Activated T-cell treated with anti-CD3 and anti-CD28 coated beads, Interleukin-2, amount 50 U/mL, for 72 hours (primary cell): ENCODE data around the gene CPB2. TPM values are rescaled to one million over a fixed set of nuclear protein-coding genes. Genes with fewer than 3 reads are reported as not detected.
A peak's percentile ranks its signal among the peaks of the same experiment; 100 is the strongest.

Experiments used
- ATAC-seq, 2 donors: fragments of 150-1000 bp; cut with Tn5 transposase; replicated peaks in 1 of 2; 2 replicates each; pipeline ENCODE4 v1.10.0; 2021; ENCODE audit warnings: moderate library complexity in 2 of 2, mild to moderate bottlenecking in 1 of 2
- DNase-seq, 2 donors: peaks; one replicate each; pipeline ENCODE4 v3.0.0; 2021 to 2022; ENCODE audit warnings: mixed read lengths in 1 of 2
- H3K27ac Mint-ChIP-seq: one replicate; pipeline ENCODE4 v1.8.0; 2022; ENCODE audit warnings: mild to moderate bottlenecking, moderate library complexity, mixed read lengths
- H3K27me3 Mint-ChIP-seq: one replicate; pipeline ENCODE4 v1.8.0; 2022; ENCODE audit warnings: low read depth, mixed read lengths
- H3K36me3 Mint-ChIP-seq, 2 donors: one replicate each; pipeline ENCODE4 v1.8.0; 2022; ENCODE audit warnings: mixed read lengths in 2 of 2, mild to moderate bottlenecking in 1 of 2; ENCODE audit not compliant: insufficient read depth in 2 of 2
- H3K4me1 Mint-ChIP-seq: one replicate; pipeline ENCODE4 v1.8.0; 2022; ENCODE audit warnings: low read depth, mixed read lengths
- H3K4me3 Mint-ChIP-seq, 2 donors: one replicate each; pipeline ENCODE4 v1.8.0; 2022; ENCODE audit warnings: mild to moderate bottlenecking in 2 of 2, mixed read lengths in 2 of 2, moderate library complexity in 2 of 2
- H3K9me3 Mint-ChIP-seq, 2 donors: one replicate each; pipeline ENCODE4 v1.8.0; 2022; ENCODE audit warnings: mixed read lengths in 2 of 2
- total RNA-seq, 2 donors: library from RNA; stranded (reverse); gene quantifications; one replicate each; pipeline ENCODE4 v1.2.3, GENCODE V29; 2022

The CPB2 gene
- total RNA-seq, 2 donors from 2014 or later = not detected

DNA sequence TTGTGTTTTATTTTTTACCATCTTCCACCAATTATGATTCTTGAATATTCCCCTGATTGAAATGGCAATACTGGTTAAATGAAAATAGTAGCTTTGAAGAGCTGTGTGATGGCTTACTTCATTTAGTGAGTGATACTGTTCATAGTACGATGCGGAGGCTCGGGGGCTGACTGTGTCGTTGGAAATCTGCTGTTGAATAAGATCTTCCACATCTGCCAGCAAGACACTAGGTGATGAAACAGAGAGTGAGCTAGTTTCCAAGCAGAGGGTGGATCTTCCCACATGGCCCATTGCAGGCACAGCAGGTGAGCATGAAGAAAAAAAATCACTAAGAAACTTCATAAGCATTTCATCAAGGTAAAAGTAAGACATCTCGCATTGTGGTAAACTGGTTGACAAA is 22.5 kb downstream of the CPB2 start:
- ATAC-seq = no peak
- no peaks in the 10 kb centered on the region for H3K36me3 Mint-ChIP-seq
- no peak overlapping the region for H3K4me3 Mint-ChIP-seq
- DNase-seq = no peak
- no peaks in the 10 kb centered on the region for H3K9me3 Mint-ChIP-seq
- no peaks in the 10 kb centered on the region for H3K27me3 Mint-ChIP-seq
- peaks cover 19% of the 10 kb centered on the region for H3K4me1 Mint-ChIP-seq
- no peak overlapping the region for H3K27ac Mint-ChIP-seq

DNA sequence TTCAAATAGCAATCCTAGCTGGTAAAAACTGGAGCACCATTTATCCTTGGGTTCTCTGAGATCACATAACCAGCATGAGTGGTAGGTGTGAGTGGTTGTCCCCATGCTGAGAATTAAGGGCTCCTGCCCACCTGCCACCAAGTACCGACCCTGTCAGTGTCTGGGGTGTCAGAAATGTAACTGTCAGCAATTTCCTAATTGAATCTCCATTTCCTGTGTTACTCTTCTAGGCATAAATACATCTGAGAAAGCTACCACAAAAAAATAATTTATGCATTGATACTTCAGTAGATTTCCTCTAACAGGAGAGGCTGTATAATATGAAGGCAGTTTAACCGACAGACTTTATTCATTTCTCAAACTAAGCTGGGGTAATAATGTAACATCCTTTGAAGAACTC is 25.1 kb downstream of the CPB2 start:
- no peaks in the 10 kb centered on the region for H3K36me3 Mint-ChIP-seq
- peaks cover 19% of the 10 kb centered on the region for H3K4me1 Mint-ChIP-seq
- H3K4me3 Mint-ChIP-seq = no peak overlapping the region
- H3K27ac Mint-ChIP-seq = no peak overlapping the region
- no peak for DNase-seq
- H3K9me3 Mint-ChIP-seq = no peaks in the 10 kb centered on the region
- H3K27me3 Mint-ChIP-seq = no peaks in the 10 kb centered on the region
- peak in 1 of 2 donors; percentile 30 for ATAC-seq

DNA sequence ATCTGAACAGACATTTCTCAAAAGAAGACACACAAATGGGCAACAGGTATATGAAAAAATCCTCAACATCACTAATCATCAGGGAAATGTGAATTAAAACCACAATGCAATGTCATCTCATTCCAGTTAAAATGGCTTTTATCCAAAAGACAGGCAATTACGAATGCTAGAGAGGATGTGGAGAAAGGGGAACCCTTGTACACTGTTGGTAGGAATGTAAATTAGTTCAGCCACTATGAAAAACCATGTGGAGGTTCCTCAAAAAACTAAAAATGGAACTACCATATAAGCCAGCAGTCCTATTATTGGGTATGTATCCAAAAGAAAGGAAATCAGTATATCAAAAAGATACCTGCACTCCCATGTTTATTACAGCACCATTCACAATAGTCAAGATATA is 27.6 kb downstream of the CPB2 start:
- peaks cover 19% of the 10 kb centered on the region for H3K4me1 Mint-ChIP-seq
- H3K4me3 Mint-ChIP-seq = no peak overlapping the region
- H3K27me3 Mint-ChIP-seq = no peaks in the 10 kb centered on the region
- ATAC-seq (no peak), DNase-seq (no peak)
- no peaks in the 10 kb centered on the region for H3K36me3 Mint-ChIP-seq
- H3K9me3 Mint-ChIP-seq = no peaks in the 10 kb centered on the region
- H3K27ac Mint-ChIP-seq = no peak overlapping the region

DNA sequence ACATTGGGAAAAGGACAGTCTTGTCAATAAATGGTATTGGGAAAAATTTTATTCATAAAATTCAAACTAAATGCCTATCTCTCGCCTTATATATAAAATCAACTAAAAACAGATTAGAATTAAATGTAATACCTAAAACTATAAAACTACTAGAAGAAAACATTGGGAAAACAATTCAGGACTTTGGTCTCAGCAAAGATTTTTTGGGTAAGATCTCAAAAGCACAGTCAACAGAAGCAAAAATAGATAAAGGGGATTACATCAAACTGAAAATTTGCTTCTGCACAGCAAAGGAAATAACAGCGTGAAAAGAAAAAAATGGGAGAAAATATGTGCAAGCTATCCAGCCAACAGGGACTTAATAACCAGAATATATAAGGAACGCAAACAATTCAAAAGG is 28.0 kb downstream of the CPB2 start:
- Mint-ChIP-seq H3K4me1 (peaks cover 19% of the 10 kb centered on the region), H3K36me3 (no peaks in the 10 kb centered on the region), H3K27me3 (no peaks in the 10 kb centered on the region), H3K4me3 (no peak overlapping the region), H3K27ac (no peak overlapping the region), H3K9me3 (no peaks in the 10 kb centered on the region)
- ATAC-seq = no peak
- DNase-seq = no peak

- no peak overlapping the region for H3K27ac Mint-ChIP-seq
- H3K4me3 Mint-ChIP-seq = no peak overlapping the region
- no peak for DNase-seq
- H3K4me1 Mint-ChIP-seq = peaks cover 19% of the 10 kb centered on the region
- no peaks in the 10 kb centered on the region for H3K36me3 Mint-ChIP-seq
- H3K27me3 Mint-ChIP-seq = no peaks in the 10 kb centered on the region
- H3K9me3 Mint-ChIP-seq = no peaks in the 10 kb centered on the region
- ATAC-seq = no peak
Measured at GRCh38 chr13:46075811-46076210, 29.0 kb downstream of the CPB2 start.

DNA sequence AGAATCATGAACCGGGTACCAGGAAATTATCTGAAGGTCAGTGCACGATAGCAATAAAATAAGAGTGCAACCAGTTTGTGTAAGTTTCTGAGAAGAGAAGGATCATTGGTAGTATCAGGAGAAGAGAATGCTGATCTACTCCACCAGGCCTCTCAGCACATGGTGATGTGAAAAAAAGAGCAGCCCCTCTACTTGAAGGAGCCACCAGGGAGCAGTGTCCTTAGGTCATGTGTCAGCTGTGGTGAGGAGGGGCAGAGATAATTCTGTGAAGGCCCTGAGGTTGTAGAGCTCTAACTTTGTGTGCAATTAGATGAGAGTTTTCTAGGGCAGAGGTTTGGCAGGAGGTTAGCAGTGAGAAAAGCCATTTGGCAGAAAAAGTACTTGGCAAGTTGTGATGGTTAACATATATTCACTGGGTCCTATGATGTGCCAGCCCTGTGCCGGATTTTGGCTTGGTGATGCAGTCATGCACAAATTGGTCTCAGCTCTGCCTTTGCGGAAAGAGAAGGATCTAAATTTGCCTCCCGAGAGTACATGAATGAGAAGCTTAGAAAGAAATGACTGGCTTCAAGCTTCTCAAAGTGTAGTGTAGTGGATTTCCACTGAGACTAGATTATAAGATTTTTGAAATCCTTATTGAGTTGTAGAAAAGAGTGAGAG is 33.1 kb downstream of the CPB2 start:
- Mint-ChIP-seq H3K27me3 (no peaks in the 10 kb centered on the region), H3K27ac (no peak overlapping the region), H3K9me3 (no peaks in the 10 kb centered on the region), H3K36me3 (no peaks in the 10 kb centered on the region), H3K4me3 (no peak overlapping the region), H3K4me1 (no peaks in the 10 kb centered on the region)
- no peak for DNase-seq
- no peak for ATAC-seq

GRCh38 chr13:46063292-46063691 is 41.5 kb downstream of the CPB2 start:
- ATAC-seq = no peak
- no peaks in the 10 kb centered on the region for H3K36me3 Mint-ChIP-seq
- no peak overlapping the region for H3K27ac Mint-ChIP-seq
- DNase-seq = no peak
- H3K4me3 Mint-ChIP-seq = no peak overlapping the region
- H3K4me1 Mint-ChIP-seq = no peaks in the 10 kb centered on the region
- H3K27me3 Mint-ChIP-seq = no peaks in the 10 kb centered on the region
- H3K9me3 Mint-ChIP-seq = peaks cover 0 to 1% of the 10 kb centered on the region in 2 donors

DNA sequence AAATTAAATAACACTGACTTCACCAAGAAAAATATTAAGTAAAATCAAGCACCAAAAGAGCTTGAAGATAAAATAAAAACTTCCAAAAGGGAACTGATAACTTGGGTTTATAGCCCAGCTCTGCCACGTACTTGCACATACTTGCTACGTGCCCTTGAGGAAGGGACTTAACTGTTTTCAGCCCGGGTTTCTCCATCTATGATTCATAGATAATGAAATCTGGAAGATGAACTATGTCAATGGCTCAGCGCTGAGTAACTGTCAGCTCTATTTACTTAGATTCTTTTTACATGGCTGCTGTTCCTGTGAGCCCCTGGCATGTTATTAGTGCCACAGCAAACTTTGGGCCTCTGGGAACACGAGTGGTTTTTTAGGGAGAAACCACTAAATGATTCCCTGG is 42.6 kb downstream of the CPB2 start:
- H3K4me1 Mint-ChIP-seq = no peaks in the 10 kb centered on the region
- no peak overlapping the region for H3K27ac Mint-ChIP-seq
- H3K9me3 Mint-ChIP-seq = peaks cover 0 to 1% of the 10 kb centered on the region in 2 donors
- ATAC-seq (no peak), DNase-seq (no peak)
- no peak overlapping the region for H3K4me3 Mint-ChIP-seq
- H3K36me3 Mint-ChIP-seq = no peaks in the 10 kb centered on the region
- no peaks in the 10 kb centered on the region for H3K27me3 Mint-ChIP-seq

GRCh38 chr13:46059405-46059804 is 45.4 kb downstream of the CPB2 start:
- ATAC-seq (no peak), DNase-seq (no peak)
- peaks cover 0 to 1% of the 10 kb centered on the region in 2 donors for H3K9me3 Mint-ChIP-seq

DNA sequence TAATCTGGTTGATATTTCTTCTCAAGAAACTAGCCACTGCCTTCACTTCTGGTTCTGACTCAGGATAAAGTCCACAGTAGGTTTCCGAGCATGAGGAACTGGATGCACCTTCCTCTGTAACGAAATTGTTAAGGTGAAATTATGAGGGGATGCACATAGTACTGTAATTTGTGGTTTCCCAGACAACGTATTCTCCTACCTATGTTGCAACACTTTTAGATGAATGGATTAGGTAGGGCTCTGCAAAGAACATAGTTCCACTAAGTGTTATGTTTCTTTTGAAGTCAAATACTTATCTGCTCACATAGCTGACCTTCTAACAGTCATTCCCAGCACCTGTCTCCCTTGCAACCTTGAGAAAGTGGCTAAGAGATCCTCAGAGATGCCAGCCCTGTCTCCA is 46.6 kb downstream of the CPB2 start:
- Mint-ChIP-seq H3K4me1 (peaks cover 10% of the 10 kb centered on the region), H3K9me3 (no peaks in the 10 kb centered on the region), H3K36me3 (no peaks in the 10 kb centered on the region), H3K27me3 (peaks cover 7% of the 10 kb centered on the region), H3K4me3 (no peak overlapping the region), H3K27ac (no peak overlapping the region)
- DNase-seq (no peak), ATAC-seq (no peak)

More at GRCh38 chr13:46059405-46059804, 45.4 kb downstream of the CPB2 start:
- H3K36me3 Mint-ChIP-seq = no peaks in the 10 kb centered on the region
- no peak overlapping the region for H3K27ac Mint-ChIP-seq
- H3K4me3 Mint-ChIP-seq = no peak overlapping the region
- H3K4me1 Mint-ChIP-seq = no peaks in the 10 kb centered on the region
- H3K27me3 Mint-ChIP-seq = peaks cover 7% of the 10 kb centered on the region

DNA sequence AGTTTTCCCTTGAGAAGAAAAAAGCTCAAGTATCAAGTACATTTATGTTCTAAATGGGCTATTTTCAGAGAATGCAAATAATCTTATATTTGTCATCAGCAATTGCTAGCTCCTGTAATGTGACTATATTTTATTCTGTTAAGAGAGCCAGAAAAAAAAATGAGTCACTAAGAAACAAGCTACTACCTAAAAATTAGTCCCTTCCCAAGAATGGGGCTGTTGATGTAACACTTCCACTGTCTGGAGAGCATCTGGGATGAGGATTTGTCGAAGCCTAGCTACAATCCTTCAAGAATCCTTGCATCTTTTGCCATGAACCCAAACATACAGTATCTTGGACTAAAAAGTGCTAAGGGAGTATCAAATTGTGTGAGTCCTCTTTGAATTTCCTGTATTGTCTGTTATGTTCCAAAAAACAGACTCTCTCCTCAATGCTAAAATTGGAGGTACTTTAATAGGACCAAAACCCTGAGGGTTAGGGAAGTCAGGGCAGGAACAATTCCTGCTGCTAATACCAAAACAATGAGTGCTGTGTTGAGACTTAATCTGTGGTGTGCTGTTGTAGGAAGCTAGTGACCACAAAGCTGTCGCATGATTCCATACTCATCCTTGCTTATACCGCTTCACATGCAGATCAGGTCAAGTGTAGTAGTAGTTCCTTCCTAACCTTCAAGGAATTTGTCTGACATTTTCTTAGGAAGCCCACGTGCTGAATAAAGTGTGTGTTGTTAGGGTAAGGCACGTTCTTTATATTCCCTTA is 47.4 kb downstream of the CPB2 start:
- no peaks in the 10 kb centered on the region for H3K9me3 Mint-ChIP-seq
- peaks cover 15% of the 10 kb centered on the region for H3K4me1 Mint-ChIP-seq
- no peak for DNase-seq
- no peak overlapping the region for H3K4me3 Mint-ChIP-seq
- peaks cover 7% of the 10 kb centered on the region for H3K27me3 Mint-ChIP-seq
- H3K27ac Mint-ChIP-seq = no peak overlapping the region
- peaks cover 0 to 2% of the 10 kb centered on the region in 2 donors for H3K36me3 Mint-ChIP-seq
- ATAC-seq = no peak

DNA sequence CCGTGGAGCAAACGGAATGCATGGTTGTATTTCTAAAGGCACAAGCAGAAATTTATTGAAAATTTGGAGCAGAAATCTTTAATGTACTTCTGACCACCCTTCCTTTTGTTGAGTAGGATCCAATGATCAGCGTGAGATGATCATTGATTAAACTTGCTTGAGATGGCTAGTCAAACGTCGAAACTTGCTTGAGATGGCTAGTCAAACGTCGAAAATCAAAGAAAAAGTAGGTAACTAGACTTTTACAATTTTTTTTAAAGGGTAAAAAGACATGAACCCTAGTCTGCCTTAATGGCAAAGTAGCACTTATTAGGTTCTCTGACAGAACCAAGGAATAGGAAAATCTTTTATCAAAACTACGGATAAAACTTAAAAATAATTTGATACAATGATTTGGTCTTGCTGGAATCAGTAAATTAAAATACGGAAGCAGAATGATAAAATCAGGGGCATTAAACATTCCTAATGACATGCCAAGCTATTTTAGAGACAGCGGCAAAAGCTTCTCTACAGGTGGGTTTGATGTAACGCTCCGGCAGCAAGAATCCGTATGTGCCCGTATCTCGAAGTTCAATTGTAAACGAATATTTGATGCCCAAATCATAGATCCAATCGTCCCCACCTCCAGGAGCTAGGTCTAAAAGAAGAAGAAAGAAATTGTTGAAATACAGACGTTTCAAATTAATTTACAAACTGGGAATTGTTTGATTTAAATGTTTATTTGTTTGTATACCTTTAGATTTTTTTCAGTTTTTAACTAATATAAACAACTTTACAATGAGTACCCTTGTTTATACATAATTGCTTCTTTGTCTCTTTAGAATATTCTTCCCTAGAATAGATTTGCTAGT is 51.4 kb downstream of the CPB2 start:
- no peak for ATAC-seq
- DNase-seq = no peak
- H3K4me1 Mint-ChIP-seq = peaks cover 46% of the 10 kb centered on the region
- H3K27ac Mint-ChIP-seq = peak overlapping the region; percentile 98
- peaks cover 0 to 2% of the 10 kb centered on the region in 2 donors for H3K36me3 Mint-ChIP-seq
- peak overlapping the region; percentile 88 to 95 for H3K4me3 Mint-ChIP-seq
- no peaks in the 10 kb centered on the region for H3K9me3 Mint-ChIP-seq
- peaks cover 7% of the 10 kb centered on the region for H3K27me3 Mint-ChIP-seq
